Loucy (cell line): ENCODE data around the gene MAPK7.

Experiments
- CTCF ChIP-seq: fragments of 200-600 bp; sonication (generic); conservative IDR thresholded peaks from 2 replicates; pipeline ENCODE4 v1.5.1; 2014; ENCODE audit warnings: mild to moderate bottlenecking, antibody characterized with exemption, low read length
- EZH2phosphoT487 ChIP-seq: fragments of 200-600 bp; IDR thresholded peaks from 2 replicates; pipeline ENCODE4 v1.6.1; 2018; ENCODE audit warnings: antibody characterized with exemption, mild to moderate bottlenecking, moderate library complexity, borderline replicate concordance

GRCh38 chr17:19378416-19379360 lies at the start of gene MAPK7:
- TF ChIP-seq CTCF (no peak), EZH2phosphoT487 (no peak)
